Thyroid gland (tissue), 4 donors: ENCODE results near the gene DENND5B. TPM values are rescaled to one million over a fixed set of nuclear protein-coding genes. Genes with fewer than 3 reads are reported as not detected.
"Not testable (repeated sequence)": the region's sequence is repeated elsewhere in the genome, so short reads cannot be mapped to it uniquely, and the experiment has no call there.

Experiments used
- DNase-seq, 2 donors: peaks; one replicate each; pipeline ENCODE4 v3.0.0-alpha.2; 2019
- H3K27ac ChIP-seq, 3 donors: fragments of 200-600 bp; sonication (generic); 1 replicate in 2 of 3; 2 replicates in 1 of 3; pipeline ENCODE4 v1.5.1; 2016 to 2019; ENCODE audit warnings: mild to moderate bottlenecking in 1 of 3, moderate library complexity in 1 of 3
- H3K27me3 ChIP-seq: fragments of 200-600 bp; sonication (generic); one replicate; pipeline ENCODE4 v1.5.1; 2019
- H3K36me3 ChIP-seq, 2 donors: fragments of 200-600 bp; sonication (generic); one replicate each; pipeline ENCODE4 v1.5.1; 2016 to 2019
- H3K4me1 ChIP-seq, 2 donors: fragments of 200-600 bp; sonication (generic); one replicate each; pipeline ENCODE4 v1.5.1; 2017 to 2019
- H3K4me3 ChIP-seq, 3 donors: fragments of 200-600 bp; sonication (generic); replicated peaks in 1 of 3; 1 replicate in 2 of 3; 2 replicates in 1 of 3; pipeline ENCODE4 v1.5.1; 2016; ENCODE audit warnings: mild to moderate bottlenecking in 1 of 3
- H3K9me3 ChIP-seq: fragments of 200-600 bp; sonication (generic); one replicate; pipeline ENCODE4 v1.5.1; 2017
- CTCF ChIP-seq, 6 experiments: fragments of 200-600 bp in 3 of 6; fragments of 450-650 bp in 3 of 6; sonication (generic) in 3 of 6; IDR thresholded peaks; one replicate each; pipeline ENCODE4 v1.5.1; 2016 to 2019; ENCODE audit warnings: antibody characterized with exemption in 6 of 6, mild to moderate bottlenecking in 2 of 6, inconsistent platforms in 1 of 6, moderate library complexity in 1 of 6
- POLR2A ChIP-seq, 2 donors: fragments of 450-650 bp; IDR thresholded peaks; one replicate each; pipeline ENCODE4 v1.6.1; 2017; ENCODE audit warnings: antibody characterized with exemption in 2 of 2, mild to moderate bottlenecking in 2 of 2, moderate library complexity in 1 of 2
- WGBS, 2 donors: methylation state at CpG; one replicate each; pipeline ENCODE4 v1.1.5; 2017; 5-methylcytosine and 5-hydroxymethylcytosine counted together
- intact Hi-C: fragments of 100-400 bp; cut with DNase I; formaldehyde crosslinking; loops from one replicate; pipeline ENCODE4 v1.15.1; 2023
- total RNA-seq, 4 donors: library from RNA; depleted of rRNA; stranded (reverse); fragments of >200 nt; gene quantifications; one replicate each; pipeline ENCODE4 v1.2.3, GENCODE V29; 2016

The DENND5B gene
- total RNA-seq, 4 donors from 2014 or later = 13.3 to 17.7 (median 16.2) TPM

GRCh38 chr12:31408763-31409162, 182.2 kb downstream of the DENND5B start:
- H3K4me3 ChIP-seq = no peak overlapping the region
- no peak overlapping the region for H3K27ac ChIP-seq
- H3K9me3 ChIP-seq = no peaks in the 10 kb centered on the region
- WGBS, 2 donors = 87 to 95% methylated on average over 4 of the region's 4 CpGs
- peaks cover 0 to 7% of the 10 kb centered on the region in 2 donors for H3K36me3 ChIP-seq
- intact Hi-C loops = no loop called here
- TF ChIP-seq CTCF (IDR thresholded peaks at IDR 0.05) (no peak), POLR2A (IDR thresholded peaks at IDR 0.05) (no peak)
- H3K27me3 ChIP-seq = no peaks in the 10 kb centered on the region
- no peak for DNase-seq
- H3K4me1 ChIP-seq = no peaks in the 10 kb centered on the region

GRCh38 chr12:31407562-31407961, 183.4 kb downstream of the DENND5B start:
- no peak for DNase-seq
- 94 to 100% methylated on average over 1 of the region's 1 CpG for WGBS, 2 donors
- TF ChIP-seq POLR2A (IDR thresholded peaks at IDR 0.05) (no peak), CTCF (IDR thresholded peaks at IDR 0.05) (no peak)
- intact Hi-C loops = no loop called here
- Histone ChIP-seq H3K27ac (no peak overlapping the region), H3K4me1 (no peaks in the 10 kb centered on the region), H3K36me3 (no peaks in the 10 kb centered on the region), H3K9me3 (no peaks in the 10 kb centered on the region), H3K4me3 (no peak overlapping the region), H3K27me3 (no peaks in the 10 kb centered on the region)

- Histone ChIP-seq H3K27me3 (no peaks in the 10 kb centered on the region), H3K9me3 (no peaks in the 10 kb centered on the region), H3K36me3 (no peaks in the 10 kb centered on the region), H3K4me1 (no peaks in the 10 kb centered on the region), H3K27ac (no peak overlapping the region), H3K4me3 (no peak overlapping the region)
- intact Hi-C loops = no loop called here
- WGBS, 2 donors = 75 to 83% methylated on average over 1 of the region's 1 CpG
- no peak for TF ChIP-seq POLR2A (IDR thresholded peaks at IDR 0.05)
- no peak for TF ChIP-seq CTCF (IDR thresholded peaks at IDR 0.05)
- no peak for DNase-seq
Measured at GRCh38 chr12:31406345-31406744, 184.6 kb downstream of the DENND5B start.

GRCh38 chr12:31405021-31405420, 185.9 kb downstream of the DENND5B start:
- intact Hi-C loops = no loop called here
- no peak overlapping the region for H3K27ac ChIP-seq
- no peak for DNase-seq
- no peaks in the 10 kb centered on the region for H3K9me3 ChIP-seq
- H3K27me3 ChIP-seq = no peaks in the 10 kb centered on the region
- no peak overlapping the region for H3K4me3 ChIP-seq
- no peaks in the 10 kb centered on the region for H3K4me1 ChIP-seq
- no peak for TF ChIP-seq POLR2A (IDR thresholded peaks at IDR 0.05)
- TF ChIP-seq CTCF (IDR thresholded peaks at IDR 0.05) = no peak
- no peaks in the 10 kb centered on the region for H3K36me3 ChIP-seq
- 92 to 94% methylated on average over 8 of the region's 8 CpGs for WGBS, 2 donors

- H3K27ac ChIP-seq, H3K36me3 ChIP-seq, H3K27me3 ChIP-seq, H3K4me1 ChIP-seq, H3K4me3 ChIP-seq, H3K9me3 ChIP-seq, intact Hi-C loops: not testable (repeated sequence)
- DNase-seq = peak; percentile 46 to 54
- TF ChIP-seq CTCF (IDR thresholded peaks at IDR 0.05) = peak; percentile 41 to 97 (median 83)
- WGBS, 2 donors = 15 to 17% methylated on average over 7 of the region's 7 CpGs
Measured at GRCh38 chr12:31403099-31403607, 187.8 kb downstream of the DENND5B start.
